Thoracic aorta (tissue), 2 donors: ENCODE data around the gene KDM5B. TPM values are rescaled to one million over a fixed set of nuclear protein-coding genes. Genes with fewer than 3 reads are reported as not detected.

Experiments used
- ATAC-seq: fragments of 150-250 bp; one replicate; pipeline ENCODE4 v1.8.0; 2017; ENCODE audit warnings: low read depth; ENCODE audit not compliant: insufficient number of reproducible peaks, low FRiP score
- DNase-seq: peaks from one replicate; pipeline ENCODE4 v3.0.0-alpha.2; 2020; ENCODE audit warnings: low spot score
- H3K27ac ChIP-seq, 2 donors: fragments of 200-600 bp; sonication (generic); 1 replicate in 1 of 2; 2 replicates in 1 of 2; pipeline ENCODE4 v1.5.1; 2016; ENCODE audit warnings: mild to moderate bottlenecking in 2 of 2, moderate library complexity in 2 of 2
- H3K27me3 ChIP-seq: fragments of 200-600 bp; sonication (generic); replicated peaks from 2 replicates; pipeline ENCODE4 v1.6.0; 2016; ENCODE audit warnings: mild to moderate bottlenecking; ENCODE audit not compliant: insufficient read depth
- H3K36me3 ChIP-seq: fragments of 200-600 bp; sonication (generic); one replicate; pipeline ENCODE4 v1.5.1; 2016
- H3K4me1 ChIP-seq, 2 donors: fragments of 200-600 bp; sonication (generic); 1 replicate in 1 of 2; 2 replicates in 1 of 2; pipeline versions ENCODE4 v1.5.1 to v1.6.0; 2016; ENCODE audit warnings: low read depth in 2 of 2, mild to moderate bottlenecking in 1 of 2; ENCODE audit not compliant: control insufficient read depth in 1 of 2
- H3K4me3 ChIP-seq: fragments of 200-600 bp; sonication (generic); 2 replicates; pipeline ENCODE4 v1.5.1; 2016; ENCODE audit warnings: mild to moderate bottlenecking
- H3K9me3 ChIP-seq: fragments of 200-600 bp; sonication (generic); 2 replicates; pipeline ENCODE4 v1.5.1; 2016
- CTCF ChIP-seq: fragments of 200-600 bp; sonication (generic); IDR thresholded peaks from one replicate; pipeline ENCODE4 v1.5.1; 2019; ENCODE audit warnings: antibody characterized with exemption
- total RNA-seq, 2 donors: library from RNA; depleted of rRNA; stranded (reverse); fragments of >200 nt; gene quantifications; one replicate each; pipeline versions ENCODE4 v1.1.0 to v1.2.3, GENCODE V29; 2016

KDM5B gene
- total RNA-seq, 2 donors from 2014 or later, result 32.0 to 42.0 TPM

GRCh38 chr1:202760589-202760988, 47.6 kb downstream of the KDM5B start:
- no peak for TF ChIP-seq CTCF
- Histone ChIP-seq H3K4me1 (no peaks in the 10 kb centered on the region), H3K36me3 (peaks cover 33% of the 10 kb centered on the region), H3K9me3 (no peaks in the 10 kb centered on the region), H3K27ac (no peak overlapping the region), H3K27me3 (no peaks in the 10 kb centered on the region), H3K4me3 (no peak overlapping the region)
- DNase-seq, result no peak
- no peak for ATAC-seq

- Histone ChIP-seq H3K27ac (no peak overlapping the region), H3K4me3 (no peak overlapping the region), H3K4me1 (no peaks in the 10 kb centered on the region), H3K27me3 (no peaks in the 10 kb centered on the region), H3K36me3 (peaks cover 37% of the 10 kb centered on the region), H3K9me3 (no peaks in the 10 kb centered on the region)
- ATAC-seq (no peak), DNase-seq (no peak)
- no peak for TF ChIP-seq CTCF
Observed at GRCh38 chr1:202756391-202756790, 51.8 kb downstream of the KDM5B start.

GRCh38 chr1:202754293-202754692, 53.9 kb downstream of the KDM5B start:
- Histone ChIP-seq H3K27me3 (no peaks in the 10 kb centered on the region), H3K4me1 (no peaks in the 10 kb centered on the region), H3K27ac (no peak overlapping the region), H3K36me3 (peaks cover 37% of the 10 kb centered on the region), H3K4me3 (no peak overlapping the region), H3K9me3 (no peaks in the 10 kb centered on the region)
- DNase-seq, result no peak
- no peak for TF ChIP-seq CTCF
- no peak for ATAC-seq

- no peak for DNase-seq
- no peaks in the 10 kb centered on the region for H3K27me3 ChIP-seq
- no peaks in the 10 kb centered on the region for H3K9me3 ChIP-seq
- TF ChIP-seq CTCF, result no peak
- no peak overlapping the region for H3K4me3 ChIP-seq
- no peak overlapping the region for H3K27ac ChIP-seq
- H3K4me1 ChIP-seq, result no peaks in the 10 kb centered on the region
- peaks cover 47% of the 10 kb centered on the region for H3K36me3 ChIP-seq
- no peak for ATAC-seq
Observed at GRCh38 chr1:202752774-202753173, 55.4 kb downstream of the KDM5B start.

- Histone ChIP-seq H3K4me1 (no peaks in the 10 kb centered on the region), H3K27me3 (no peaks in the 10 kb centered on the region), H3K9me3 (no peaks in the 10 kb centered on the region), H3K27ac (no peak overlapping the region), H3K4me3 (no peak overlapping the region), H3K36me3 (peaks cover 42% of the 10 kb centered on the region)
- no peak for TF ChIP-seq CTCF
- DNase-seq (no peak), ATAC-seq (no peak)
Observed at GRCh38 chr1:202750761-202751160, 57.5 kb downstream of the KDM5B start.
